Stimulated activated CD4-positive, alpha-beta T cell treated with anti-CD3 and anti-CD28 coated beads, Interleukin-4, amount 100 ng/mL, for 24 hours (primary cell): Measurements from ENCODE around the gene LIMS4.
"Not testable (repeated sequence)": the region's sequence is repeated elsewhere in the genome, so short reads cannot be mapped to it uniquely, and the experiment has no call there.

Source experiments
- DNase-seq: peaks from one replicate; pipeline ENCODE4 v3.0.0-alpha.2; 2020

Gene LIMS4, protein sequence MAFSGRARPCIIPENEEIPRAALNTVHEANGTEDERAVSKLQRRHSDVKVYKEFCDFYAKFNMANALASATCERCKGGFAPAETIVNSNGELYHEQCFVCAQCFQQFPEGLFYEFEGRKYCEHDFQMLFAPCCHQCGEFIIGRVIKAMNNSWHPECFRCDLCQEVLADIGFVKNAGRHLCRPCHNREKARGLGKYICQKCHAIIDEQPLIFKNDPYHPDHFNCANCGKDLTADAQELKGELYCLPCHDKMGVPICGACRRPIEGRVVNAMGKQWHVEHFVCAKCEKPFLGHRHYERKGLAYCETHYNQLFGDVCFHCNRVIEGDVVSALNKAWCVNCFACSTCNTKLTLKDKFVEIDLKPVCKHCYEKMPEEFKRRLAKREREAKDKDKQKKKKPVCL

DNA sequence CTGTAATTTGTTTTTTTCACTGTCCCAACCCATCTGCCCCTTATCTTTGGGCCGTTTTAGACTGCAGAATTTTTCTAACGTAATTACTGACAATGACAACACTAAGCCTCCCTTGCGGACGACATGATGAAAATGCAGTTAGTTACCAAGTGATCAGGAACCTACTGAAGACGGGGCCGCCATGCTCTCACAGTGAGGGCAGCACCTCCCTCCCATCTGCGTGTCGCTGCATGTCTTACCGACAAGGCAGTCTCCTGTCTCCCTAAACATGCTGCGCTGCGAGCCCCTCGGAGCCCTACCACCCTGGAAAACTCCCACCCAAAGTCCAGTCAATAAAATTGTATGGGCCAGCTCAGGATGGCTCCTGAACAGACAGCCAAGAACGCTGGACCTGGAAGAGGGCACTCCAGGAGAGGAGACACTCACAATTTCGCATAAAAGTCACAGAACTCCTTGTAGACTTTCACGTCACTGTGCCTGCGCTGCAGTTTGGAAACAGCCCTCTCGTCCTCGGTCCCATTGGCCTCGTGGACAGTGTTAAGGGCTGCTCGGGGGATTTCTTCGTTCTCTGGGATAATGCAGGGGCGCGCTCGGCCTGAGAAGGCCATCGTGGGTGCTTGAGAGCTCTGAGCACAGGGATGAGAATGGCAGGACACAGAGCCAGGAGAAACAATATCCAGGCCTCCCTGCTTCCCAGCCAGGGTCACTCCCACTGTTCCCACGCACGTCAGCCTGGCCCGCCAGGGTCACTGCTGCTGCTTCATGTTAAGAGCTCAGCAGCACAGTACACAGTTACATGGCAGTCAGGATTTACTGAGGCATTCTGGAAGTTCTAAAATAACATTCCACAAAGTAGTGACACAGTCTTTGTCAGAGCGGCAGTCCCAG, at the start of gene LIMS4:
Gene LIMS4 (minus strand): TSS at position 646 of the 888 bp plus-strand sequence. CDS start 38 bp downstream, at position 608.
- DNase-seq, result not testable (repeated sequence)

DNA sequence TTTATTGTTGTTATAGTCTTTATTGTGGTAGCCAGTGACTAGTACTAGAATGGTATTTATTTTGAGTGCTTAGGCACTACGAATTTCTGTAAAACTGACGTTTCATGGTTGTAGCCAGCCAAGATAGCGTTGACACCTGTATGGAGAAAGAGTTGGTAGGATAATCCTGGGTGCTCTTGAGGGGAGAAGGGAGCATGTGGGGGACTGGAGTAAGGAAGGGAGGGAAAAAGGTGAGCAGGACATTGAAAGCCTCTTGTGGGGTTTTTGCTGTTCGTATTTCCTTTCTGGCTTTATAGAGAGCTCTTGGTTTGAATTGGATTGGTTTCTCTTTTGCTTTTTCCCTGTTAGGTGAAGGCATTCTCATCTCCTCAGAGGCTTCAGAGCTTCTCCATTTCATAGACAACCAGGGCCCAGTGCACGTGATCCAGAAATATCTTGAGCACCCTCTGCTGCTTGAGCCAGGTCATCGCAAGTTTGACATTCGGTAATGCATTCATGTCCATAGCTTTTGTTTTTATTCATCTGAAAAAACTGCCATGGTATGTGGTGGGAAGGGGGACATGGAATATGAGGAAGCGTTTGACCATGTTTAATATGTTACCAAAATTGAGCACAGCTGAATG, 27.2 kb upstream of the LIMS4 start:
- not testable (repeated sequence) for DNase-seq

GRCh38 chr2:110496027-110496426, 23.4 kb upstream of the LIMS4 start:
- not testable (repeated sequence) for DNase-seq

- DNase-seq, result not testable (repeated sequence)
Measured at GRCh38 chr2:110494488-110494887, 21.9 kb upstream of the LIMS4 start.

- not testable (repeated sequence) for DNase-seq
Measured at GRCh38 chr2:110488991-110489390, 16.4 kb upstream of the LIMS4 start.

GRCh38 chr2:110482697-110483096, 10.1 kb upstream of the LIMS4 start:
- DNase-seq, result not testable (repeated sequence)

GRCh38 chr2:110481200-110481599, 8.6 kb upstream of the LIMS4 start:
- DNase-seq, result not testable (repeated sequence)

GRCh38 chr2:110480084-110480483, 7.5 kb upstream of the LIMS4 start:
- not testable (repeated sequence) for DNase-seq

GRCh38 chr2:110477370-110477769, 4.8 kb upstream of the LIMS4 start:
- not testable (repeated sequence) for DNase-seq

- not testable (repeated sequence) for DNase-seq
Measured at GRCh38 chr2:110476952-110477351, 4.3 kb upstream of the LIMS4 start.

DNA sequence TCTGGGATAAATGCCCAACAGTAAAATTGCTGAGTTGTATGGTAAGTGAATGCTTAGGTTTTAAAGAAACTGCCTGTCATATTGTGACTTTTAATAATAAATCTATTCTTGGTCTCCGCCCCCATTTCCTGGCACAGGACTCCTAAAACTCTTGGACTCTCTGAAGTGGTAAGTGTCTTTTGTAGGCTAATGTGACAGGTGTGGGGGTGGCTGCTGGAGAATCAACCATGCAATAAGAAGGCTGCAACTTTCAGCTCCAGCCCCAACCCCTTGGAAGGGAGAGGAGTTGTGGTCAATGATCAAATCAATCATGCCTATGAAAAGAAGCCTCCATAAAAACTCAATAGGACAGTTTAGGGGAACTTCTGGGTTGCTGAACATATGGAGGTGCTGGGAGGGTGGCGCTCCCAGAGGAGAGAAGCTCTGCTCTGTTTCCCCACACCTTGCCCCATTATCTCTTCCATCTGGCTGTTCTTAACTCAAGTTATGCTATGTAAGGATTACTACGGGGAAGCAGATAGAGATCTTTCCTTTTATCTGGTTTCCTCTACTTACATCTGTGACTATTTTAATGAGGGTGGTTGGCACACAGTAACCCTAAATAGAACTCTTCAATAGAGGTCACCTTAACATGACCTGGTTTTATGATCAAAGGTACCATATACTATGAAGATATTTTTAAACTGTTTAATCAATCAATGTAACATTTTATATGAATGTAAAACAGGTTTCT, 3.2 kb upstream of the LIMS4 start:
- DNase-seq, result not testable (repeated sequence)

DNA sequence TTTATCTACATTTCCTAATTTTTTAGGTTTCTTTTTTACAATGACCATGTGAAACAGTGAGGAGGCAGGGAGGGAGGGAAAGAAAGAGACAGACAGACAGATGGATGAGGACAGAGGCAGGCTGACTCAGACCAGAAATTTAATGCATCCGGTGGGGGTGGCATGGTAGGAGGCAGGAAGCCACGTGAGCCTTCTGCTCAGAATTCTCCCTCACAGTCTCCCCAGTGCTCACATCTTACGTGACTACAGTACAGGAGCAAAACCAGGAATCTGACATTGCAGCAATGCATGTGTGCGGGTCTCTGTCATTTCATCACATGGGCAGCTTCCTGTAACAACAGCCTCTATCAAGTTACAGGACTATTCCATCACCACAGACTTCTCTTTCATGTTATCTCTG, 2.3 kb upstream of the LIMS4 start:
- not testable (repeated sequence) for DNase-seq

DNA sequence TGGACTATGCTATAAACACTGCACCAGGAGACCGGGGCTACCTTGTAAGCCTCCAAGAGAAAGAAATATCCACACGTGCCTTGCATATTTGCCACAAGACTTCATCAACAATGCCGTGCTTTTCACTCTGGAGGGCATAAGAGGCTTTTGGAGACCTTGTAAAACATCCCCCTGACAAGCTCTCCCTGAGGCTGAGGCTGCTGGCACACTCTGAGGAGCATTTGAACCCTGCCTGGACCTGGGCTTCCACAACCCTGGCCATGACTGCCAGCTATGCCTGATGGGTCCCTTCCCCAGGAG, 393 bp upstream of the LIMS4 start:
- DNase-seq, result not testable (repeated sequence)

DNA sequence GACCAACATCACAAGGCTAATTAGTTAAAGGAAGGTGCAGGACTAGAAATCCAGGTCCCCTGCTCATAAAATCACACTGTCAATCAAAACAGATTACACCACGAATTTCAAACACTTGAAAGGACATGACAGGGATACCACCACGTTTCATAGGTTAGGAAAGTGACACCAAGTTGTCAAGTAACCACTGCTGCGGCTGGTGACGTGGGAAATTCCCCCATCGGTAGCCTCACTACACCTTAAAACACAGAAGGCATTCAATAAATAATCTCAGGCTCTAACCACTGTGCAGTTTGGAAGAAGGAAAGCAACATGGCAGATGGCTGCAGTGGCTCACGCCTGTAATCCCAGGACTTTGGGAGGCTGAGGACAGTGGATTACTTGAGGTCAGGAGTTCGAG, 3.7 kb downstream of the LIMS4 start:
- DNase-seq, result not testable (repeated sequence)

DNA sequence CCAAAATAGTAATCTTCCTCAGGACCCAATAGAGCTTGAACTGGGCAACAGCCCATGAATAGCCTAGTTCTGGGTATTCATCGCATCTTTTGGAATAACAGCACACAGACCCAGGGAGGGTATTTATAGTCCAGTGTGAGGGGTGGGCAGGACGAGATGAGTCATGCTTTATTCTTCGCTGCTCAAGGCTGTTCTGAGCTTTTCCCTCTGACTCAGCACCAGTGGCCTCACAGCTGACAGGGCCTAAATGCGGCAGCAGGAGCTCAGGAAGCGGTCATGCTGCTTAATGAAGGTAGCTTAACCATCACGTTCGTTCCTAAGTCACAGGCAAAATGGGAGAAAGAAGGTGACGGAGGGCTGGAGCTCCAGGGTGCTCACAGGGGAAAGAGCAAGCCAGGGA, 7.3 kb downstream of the LIMS4 start:
- DNase-seq, result not testable (repeated sequence)

GRCh38 chr2:110462458-110462857, 10.2 kb downstream of the LIMS4 start:
- not testable (repeated sequence) for DNase-seq

DNA sequence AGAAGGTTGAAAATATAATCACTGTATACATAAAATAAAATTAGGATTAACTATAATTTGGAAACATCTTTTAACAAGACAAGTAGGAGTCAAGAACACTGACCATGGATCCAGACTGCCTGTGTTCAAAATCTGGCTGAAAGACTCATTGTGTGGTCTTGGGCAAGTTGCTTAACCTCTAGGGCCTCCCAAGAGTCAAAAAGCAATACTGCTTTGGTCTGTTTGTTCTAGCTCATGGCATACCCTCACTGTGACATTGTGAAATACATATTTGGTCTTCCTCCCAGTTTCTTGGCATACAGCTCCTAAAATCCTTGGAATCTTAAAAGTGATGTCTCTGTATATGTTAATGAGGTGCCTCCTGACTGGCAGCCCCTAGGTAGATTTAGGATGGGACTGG, 12.3 kb downstream of the LIMS4 start:
- not testable (repeated sequence) for DNase-seq

DNA sequence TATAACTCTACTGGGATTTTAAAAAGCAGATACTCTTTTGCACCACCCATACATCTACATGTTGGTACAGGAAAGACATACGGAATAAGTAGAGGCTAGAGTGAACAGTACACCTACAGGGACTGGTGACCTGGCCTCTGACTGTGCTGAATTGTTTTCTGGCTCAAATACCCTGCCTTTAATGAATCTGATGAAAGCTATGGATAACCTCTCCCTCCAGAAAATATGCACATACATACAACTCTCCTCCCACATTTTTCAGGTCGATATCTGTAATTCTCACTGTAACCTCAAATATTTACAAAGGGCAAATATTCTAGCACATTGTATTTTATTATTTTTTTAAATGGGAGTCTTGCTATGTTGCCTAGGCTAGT, 15.4 kb downstream of the LIMS4 start:
- DNase-seq, result not testable (repeated sequence)

- not testable (repeated sequence) for DNase-seq
Measured at GRCh38 chr2:110456291-110457213, 16.1 kb downstream of the LIMS4 start.

DNA sequence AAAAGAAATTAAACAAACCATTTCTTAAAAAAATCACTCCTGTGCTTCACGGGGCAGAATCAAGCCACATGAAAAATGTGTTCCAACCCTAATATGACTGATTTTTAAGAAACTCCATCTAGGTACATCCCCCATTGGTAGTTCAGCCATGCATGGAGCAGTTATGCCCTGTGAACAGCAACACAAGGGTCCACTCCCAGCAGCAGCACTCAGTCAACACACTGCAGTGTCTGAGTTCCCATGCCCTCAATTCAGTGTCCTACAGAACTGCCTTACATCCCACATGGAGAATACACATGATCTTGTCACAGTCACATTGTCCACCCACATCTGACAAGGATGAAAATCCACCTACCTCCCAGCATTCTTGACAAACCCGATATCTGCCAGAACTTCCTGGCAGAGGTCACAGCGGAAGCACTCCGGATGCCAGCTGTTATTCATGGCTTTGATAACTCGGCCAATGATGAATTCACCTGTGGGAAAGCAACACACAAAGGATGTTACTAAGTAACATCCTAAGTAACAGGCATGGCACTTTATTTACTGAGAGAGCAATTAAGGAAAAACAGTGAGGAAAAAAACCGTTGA, 17.4 kb downstream of the LIMS4 start:
- DNase-seq, result not testable (repeated sequence)

- not testable (repeated sequence) for DNase-seq
Measured at GRCh38 chr2:110450951-110451350, 21.7 kb downstream of the LIMS4 start.
